ENCODE measurements around the gene SYNE1. TPM values are rescaled to one million over a fixed set of nuclear protein-coding genes. Genes with fewer than 3 reads are reported as not detected.

Gene SYNE1
- total and polyA plus RNA-seq, 10 donors, result 27.8 to 336 (median 247) TPM

DNA sequence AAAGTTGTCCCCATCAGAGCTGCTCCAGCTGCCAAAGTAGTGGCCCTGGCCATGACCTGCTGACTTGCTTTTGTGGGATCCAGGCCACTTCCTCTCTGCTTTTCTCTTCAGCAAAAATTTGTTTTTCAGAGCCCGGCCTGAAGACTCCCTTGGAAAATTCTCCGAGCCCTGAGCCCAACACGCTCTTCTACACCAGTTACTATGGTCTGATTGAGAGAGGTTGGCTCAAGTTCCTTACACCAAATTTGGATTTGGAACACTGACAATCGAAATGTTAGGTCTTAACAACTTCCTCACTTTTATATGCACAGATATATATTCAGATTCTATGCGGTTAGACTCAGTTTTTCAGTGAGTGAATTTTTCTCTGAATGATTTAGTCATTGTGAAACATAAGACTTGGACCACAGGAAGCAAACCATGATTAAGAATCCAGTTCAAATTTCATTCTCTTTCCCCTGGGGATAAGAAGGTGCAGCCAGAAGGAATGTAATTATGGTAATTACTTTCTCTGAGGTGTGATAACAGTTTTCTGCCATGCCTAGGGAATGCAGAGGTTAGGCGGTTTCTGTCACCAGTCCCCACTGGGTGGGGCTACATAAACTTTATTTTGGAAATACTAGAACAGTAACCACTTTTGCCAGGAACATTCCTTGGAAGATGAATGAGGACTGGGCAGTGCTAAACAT lies 365.2 kb downstream of the SYNE1 start:
- Histone ChIP-seq H3K4me1 (peaks cover 0 to 33% (median 19%) of the 10 kb centered on the region in 6 donors), H3K27me3 (replicated peaks in 1 of 7) (no peaks in the 10 kb centered on the region), H3K9me3 (no peaks in the 10 kb centered on the region), H3K27ac (peak overlapping the region in 7 of 8 donors; percentile 44 to 74 (median 66)), H3K4me3 (no peak overlapping the region), H3K36me3 (peaks cover 4 to 100% (median 57%) of the 10 kb centered on the region in 6 donors)
- DNase-seq, result no peak
- no peak for TF ChIP-seq POLR2A (IDR thresholded peaks at IDR 0.05)
- peak in 1 of 3 donors; percentile 18 for TF ChIP-seq POLR2AphosphoS5 (IDR thresholded peaks at IDR 0.05)
- TF ChIP-seq, protein P1, sequence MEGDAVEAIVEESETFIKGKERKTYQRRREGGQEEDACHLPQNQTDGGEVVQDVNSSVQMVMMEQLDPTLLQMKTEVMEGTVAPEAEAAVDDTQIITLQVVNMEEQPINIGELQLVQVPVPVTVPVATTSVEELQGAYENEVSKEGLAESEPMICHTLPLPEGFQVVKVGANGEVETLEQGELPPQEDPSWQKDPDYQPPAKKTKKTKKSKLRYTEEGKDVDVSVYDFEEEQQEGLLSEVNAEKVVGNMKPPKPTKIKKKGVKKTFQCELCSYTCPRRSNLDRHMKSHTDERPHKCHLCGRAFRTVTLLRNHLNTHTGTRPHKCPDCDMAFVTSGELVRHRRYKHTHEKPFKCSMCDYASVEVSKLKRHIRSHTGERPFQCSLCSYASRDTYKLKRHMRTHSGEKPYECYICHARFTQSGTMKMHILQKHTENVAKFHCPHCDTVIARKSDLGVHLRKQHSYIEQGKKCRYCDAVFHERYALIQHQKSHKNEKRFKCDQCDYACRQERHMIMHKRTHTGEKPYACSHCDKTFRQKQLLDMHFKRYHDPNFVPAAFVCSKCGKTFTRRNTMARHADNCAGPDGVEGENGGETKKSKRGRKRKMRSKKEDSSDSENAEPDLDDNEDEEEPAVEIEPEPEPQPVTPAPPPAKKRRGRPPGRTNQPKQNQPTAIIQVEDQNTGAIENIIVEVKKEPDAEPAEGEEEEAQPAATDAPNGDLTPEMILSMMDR (IDR thresholded peaks at IDR 0.05 in 8 of 11, conservative IDR thresholded peaks at IDR 0.05 in 3 of 11), result no peak
- intact Hi-C loops (cut with DNase I; ENCODE audit: low total_unique reads), result loop anchor here (10.0 kb wide), 1 partner anchor 597 kb away; no protein-coding TSS in a partner anchor
- WGBS, 5 donors, result 46 to 66% (median 56%) methylated on average over 6 of the region's 6 CpGs

DNA sequence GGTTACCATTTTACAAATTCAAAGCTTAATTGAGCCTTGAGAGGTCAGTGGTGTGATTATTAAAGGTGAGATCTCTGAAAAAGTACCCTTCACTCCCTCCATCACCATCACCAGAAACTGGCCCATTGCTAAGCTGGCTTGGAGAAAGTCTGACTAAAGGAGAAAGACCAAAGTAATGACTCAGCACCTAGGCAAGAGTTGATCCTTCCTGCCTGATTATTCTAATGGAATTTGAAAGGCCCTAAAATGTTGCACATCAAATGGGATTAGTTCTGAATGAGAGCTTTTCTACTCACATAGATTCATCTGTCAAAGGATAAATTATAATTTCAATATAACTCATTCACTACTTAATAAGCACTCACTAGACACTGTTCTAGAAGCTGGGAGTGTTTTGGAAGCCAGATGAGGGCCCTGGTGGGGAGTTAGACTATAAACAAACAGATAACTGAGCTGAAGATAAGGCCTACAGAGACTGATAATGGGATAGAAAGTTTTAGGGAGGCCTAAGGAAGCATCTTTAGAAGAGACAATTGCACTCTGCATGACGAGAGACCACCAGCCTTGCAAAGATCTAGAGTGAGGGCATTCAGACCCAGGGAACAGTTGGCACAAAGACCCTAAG lies 366.7 kb downstream of the SYNE1 start:
- no peak for DNase-seq
- WGBS, 5 donors, result 90 to 96% (median 93%) methylated on average over 1 of the region's 1 CpG
- Histone ChIP-seq H3K4me3 (no peak overlapping the region), H3K27me3 (replicated peaks in 1 of 7) (no peaks in the 10 kb centered on the region), H3K27ac (peak overlapping the region in 6 of 8 donors; percentile 4 to 74 (median 48)), H3K36me3 (peaks cover 4 to 100% (median 46%) of the 10 kb centered on the region in 6 donors), H3K9me3 (no peaks in the 10 kb centered on the region), H3K4me1 (peaks cover 0 to 36% (median 20%) of the 10 kb centered on the region in 6 donors)
- TF ChIP-seq, protein P1 (IDR thresholded peaks at IDR 0.05 in 8 of 11, conservative IDR thresholded peaks at IDR 0.05 in 3 of 11), result no peak
- TF ChIP-seq POLR2AphosphoS5 (IDR thresholded peaks at IDR 0.05) (no peak), POLR2A (IDR thresholded peaks at IDR 0.05) (no peak)
- intact Hi-C loops (cut with DNase I; ENCODE audit: low total_unique reads), result loop anchor here (10.0 kb wide), 1 partner anchor 596 kb away; no protein-coding TSS in a partner anchor

DNA sequence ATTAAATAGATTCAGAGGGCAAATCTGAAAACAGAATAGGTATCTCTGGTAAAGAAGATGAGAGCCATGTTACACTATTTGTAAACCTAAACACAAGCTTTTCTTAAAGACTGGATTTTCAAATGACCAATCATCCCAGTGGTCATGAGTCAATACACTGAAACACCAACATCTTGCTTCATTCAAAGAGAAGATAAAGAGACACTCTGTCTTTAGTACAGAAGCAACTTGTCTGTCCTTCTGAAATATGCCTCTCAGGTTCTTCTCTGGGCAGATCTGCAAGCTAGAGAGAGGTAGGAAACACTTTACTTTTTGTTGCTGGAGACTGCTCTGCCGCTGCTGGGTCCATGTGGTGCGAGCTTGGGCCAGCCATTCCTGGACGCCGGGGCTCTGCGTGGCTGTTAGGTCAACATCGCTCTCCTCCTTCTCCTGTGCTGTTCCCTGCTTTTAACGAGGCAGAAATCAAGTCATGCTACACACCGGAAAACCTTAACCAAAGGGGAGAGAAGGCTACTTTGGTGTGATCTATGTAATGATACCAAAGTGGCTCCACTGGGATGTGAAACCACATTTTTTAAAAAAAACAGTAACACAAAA lies 368.2 kb downstream of the SYNE1 start:
- intact Hi-C loops (cut with DNase I; ENCODE audit: low total_unique reads), result loop anchor here (5.0 kb wide), 1 partner anchor 507 kb away; no protein-coding TSS in a partner anchor

More for the DNA sequence above, 368.2 kb downstream of the SYNE1 start:
- H3K4me3 ChIP-seq, result no peak overlapping the region
- no peaks in the 10 kb centered on the region for H3K27me3 ChIP-seq (replicated peaks in 1 of 7)
- TF ChIP-seq, protein P1 (IDR thresholded peaks at IDR 0.05 in 8 of 11, conservative IDR thresholded peaks at IDR 0.05 in 3 of 11), result no peak
- TF ChIP-seq POLR2A (IDR thresholded peaks at IDR 0.05) (no peak), POLR2AphosphoS5 (IDR thresholded peaks at IDR 0.05) (no peak)
- no peak for DNase-seq
- peaks cover 0 to 36% (median 20%) of the 10 kb centered on the region in 6 donors for H3K4me1 ChIP-seq
- peaks cover 4 to 100% (median 43%) of the 10 kb centered on the region in 6 donors for H3K36me3 ChIP-seq
- H3K27ac ChIP-seq, result no peak overlapping the region
- WGBS, 5 donors, result 90 to 96% (median 93%) methylated on average over 8 of the region's 8 CpGs
- peaks cover 0 to 9% (median 0%) of the 10 kb centered on the region in 8 donors for H3K9me3 ChIP-seq
